Erythroblast (primary cell): ENCODE measurements around the gene ADAM20.

ENCODE experiments used
- GATA1 ChIP-seq: IDR thresholded peaks from 2 replicates; pipeline ENCODE4 v1.6.1; 2011; ENCODE audit warnings: low read depth, mild to moderate bottlenecking, control low read depth, low read length, moderate library complexity
- POLR2A ChIP-seq: IDR thresholded peaks from 2 replicates; pipeline ENCODE4 v1.6.1; 2011; ENCODE audit warnings: mild to moderate bottlenecking, low read length

GRCh38 chr14:70498191-70498590 lies 36.6 kb downstream of the ADAM20 start:
- no peak for TF ChIP-seq POLR2A
- TF ChIP-seq GATA1, result no peak
